Breast epithelium (tissue), 3 donors: ENCODE results near the gene CFAP300.

Experiments
- POLR2A ChIP-seq: fragments of 450-650 bp; IDR thresholded peaks from one replicate; pipeline ENCODE4 v1.6.1; 2016; ENCODE audit warnings: antibody characterized with exemption, mild to moderate bottlenecking, moderate library complexity
- POLR2AphosphoS5 ChIP-seq, 3 donors: sonication (generic); formaldehyde crosslinking; IDR thresholded peaks; one replicate each; pipeline ENCODE4 v1.6.1; 2017; ENCODE audit warnings: antibody characterized with exemption in 3 of 3
- TF ChIP-seq, protein P1 (sequence below), 3 donors: fragments of 450-650 bp; IDR thresholded peaks; one replicate each; pipeline ENCODE4 v1.5.1; 2016 to 2017; ENCODE audit warnings: antibody characterized with exemption in 3 of 3, mild to moderate bottlenecking in 3 of 3, moderate library complexity in 3 of 3

DNA sequence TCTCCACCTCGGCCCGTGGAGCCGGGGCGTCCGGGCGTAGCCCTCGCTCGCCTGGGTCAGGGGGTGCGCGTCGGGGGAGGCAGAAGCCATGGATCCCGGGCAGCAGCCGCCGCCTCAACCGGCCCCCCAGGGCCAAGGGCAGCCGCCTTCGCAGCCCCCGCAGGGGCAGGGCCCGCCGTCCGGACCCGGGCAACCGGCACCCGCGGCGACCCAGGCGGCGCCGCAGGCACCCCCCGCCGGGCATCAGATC, 63.4 kb downstream of the CFAP300 start:
- TF ChIP-seq, protein P1, sequence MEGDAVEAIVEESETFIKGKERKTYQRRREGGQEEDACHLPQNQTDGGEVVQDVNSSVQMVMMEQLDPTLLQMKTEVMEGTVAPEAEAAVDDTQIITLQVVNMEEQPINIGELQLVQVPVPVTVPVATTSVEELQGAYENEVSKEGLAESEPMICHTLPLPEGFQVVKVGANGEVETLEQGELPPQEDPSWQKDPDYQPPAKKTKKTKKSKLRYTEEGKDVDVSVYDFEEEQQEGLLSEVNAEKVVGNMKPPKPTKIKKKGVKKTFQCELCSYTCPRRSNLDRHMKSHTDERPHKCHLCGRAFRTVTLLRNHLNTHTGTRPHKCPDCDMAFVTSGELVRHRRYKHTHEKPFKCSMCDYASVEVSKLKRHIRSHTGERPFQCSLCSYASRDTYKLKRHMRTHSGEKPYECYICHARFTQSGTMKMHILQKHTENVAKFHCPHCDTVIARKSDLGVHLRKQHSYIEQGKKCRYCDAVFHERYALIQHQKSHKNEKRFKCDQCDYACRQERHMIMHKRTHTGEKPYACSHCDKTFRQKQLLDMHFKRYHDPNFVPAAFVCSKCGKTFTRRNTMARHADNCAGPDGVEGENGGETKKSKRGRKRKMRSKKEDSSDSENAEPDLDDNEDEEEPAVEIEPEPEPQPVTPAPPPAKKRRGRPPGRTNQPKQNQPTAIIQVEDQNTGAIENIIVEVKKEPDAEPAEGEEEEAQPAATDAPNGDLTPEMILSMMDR (IDR thresholded peaks at IDR 0.05): no peak
- TF ChIP-seq POLR2A: no peak
- no peak for TF ChIP-seq POLR2AphosphoS5 (IDR thresholded peaks at IDR 0.05)
